Esophagus (tissue), 2 donors: ENCODE results near the gene EMC7. TPM values are rescaled to one million over a fixed set of nuclear protein-coding genes. Genes with fewer than 3 reads are reported as not detected.

ENCODE experiments used
- H3K27ac ChIP-seq, 2 donors: one replicate each; pipeline ENCODE4 v1.5.1; 2013; ENCODE audit warnings: low read depth in 2 of 2, mild to moderate bottlenecking in 2 of 2, inconsistent platforms in 1 of 2, low read length in 1 of 2, moderate library complexity in 1 of 2
- H3K27me3 ChIP-seq, 2 donors: one replicate each; pipeline ENCODE4 v1.6.1; 2013; ENCODE audit warnings: low read length in 2 of 2, control low read depth in 1 of 2, mild to moderate bottlenecking in 1 of 2; ENCODE audit not compliant: insufficient read depth in 2 of 2, control insufficient read depth in 1 of 2
- H3K36me3 ChIP-seq, 2 donors: one replicate each; pipeline ENCODE4 v1.6.1; 2013; ENCODE audit warnings: low read length in 1 of 2; ENCODE audit not compliant: control insufficient read depth in 2 of 2, insufficient read depth in 2 of 2
- H3K4me1 ChIP-seq, 2 donors: one replicate each; pipeline ENCODE4 v1.6.1; 2013; ENCODE audit warnings: low read length in 1 of 2; ENCODE audit not compliant: control insufficient read depth in 2 of 2, insufficient read depth in 2 of 2
- H3K4me3 ChIP-seq, 2 donors: one replicate each; pipeline ENCODE4 v1.5.1; 2013; ENCODE audit warnings: low read length in 2 of 2, mild to moderate bottlenecking in 2 of 2, low read depth in 1 of 2, moderate library complexity in 1 of 2
- H3K9me3 ChIP-seq, 2 donors: one replicate each; pipeline ENCODE4 v1.6.1; 2013; ENCODE audit warnings: mild to moderate bottlenecking in 2 of 2, low read depth in 1 of 2, low read length in 1 of 2, moderate library complexity in 1 of 2; ENCODE audit not compliant: control insufficient read depth in 2 of 2, insufficient read depth in 1 of 2
- WGBS, 2 donors: extraction: QIAGEN DNeasy Blood & Tissue Kit; methylation state at CpG; one replicate each; pipeline ENCODE4 v1.1.7; 2013; 5-methylcytosine and 5-hydroxymethylcytosine counted together
- polyA plus RNA-seq, 2 donors: library from polyadenylated mRNA; stranded (reverse); fragments of 200-250 nt; gene quantifications; one replicate each; pipeline ENCODE4 v1.2.3, GENCODE V29; 2013
- donor health status: healthy with polysubstance abuse.
- donor health status: Bipolar disorder and iron deficiency.

EMC7 gene
- polyA plus RNA-seq = 10 to 100 TPM; 47.0 to 58.8 TPM

DNA sequence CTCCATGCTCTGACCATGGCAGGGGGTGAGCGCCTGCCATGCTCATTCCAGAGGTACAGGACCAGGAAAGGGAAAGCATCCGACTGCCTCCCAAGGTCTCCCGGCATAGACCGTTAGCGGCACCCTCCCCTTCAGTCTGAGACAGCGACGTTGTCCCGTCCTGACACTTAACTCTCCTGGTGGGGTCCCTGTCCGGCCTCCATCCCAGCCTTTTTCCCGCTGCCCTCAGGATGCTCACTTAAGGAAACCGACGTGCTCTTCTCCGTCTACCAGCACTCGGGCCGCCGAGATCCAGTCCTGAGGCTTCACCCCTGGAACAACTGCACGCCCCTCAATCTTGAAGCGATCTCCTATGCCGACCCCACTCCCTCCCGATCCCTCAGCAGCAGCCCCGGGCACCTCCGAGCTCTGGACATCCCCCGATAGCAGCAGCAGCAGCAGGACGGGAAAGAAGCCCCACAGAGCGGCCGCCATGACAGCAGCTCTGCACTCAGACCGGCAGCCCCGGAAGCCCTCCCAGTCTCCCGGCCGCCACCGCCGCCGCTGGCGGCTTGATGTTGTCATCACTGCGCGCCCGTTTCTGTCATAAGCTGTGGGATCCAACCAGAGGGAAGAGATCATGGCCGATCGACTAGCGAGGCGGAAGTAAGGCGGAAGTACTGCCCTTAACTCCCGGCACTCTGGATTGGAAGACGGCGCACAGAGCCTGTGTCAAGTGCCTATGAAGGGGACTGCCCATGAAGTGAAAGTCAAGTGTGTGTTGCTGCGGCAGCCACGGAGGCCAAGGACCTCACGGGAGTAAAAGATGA, at the start of gene EMC7, which contains the start of gene PGBD4:
Gene EMC7 (minus strand): TSS at position 497 of the 809 bp plus-strand sequence. CDS start 23 bp downstream, at position 474.
Gene PGBD4 (plus strand): TSS at position 718 of the 809 bp plus-strand sequence. CDS start 449 bp downstream, outside the sequence.
- Histone ChIP-seq H3K36me3 (no peaks in the 10 kb centered on the region), H3K4me1 (peaks cover 0 to 2% of the 10 kb centered on the region in 2 donors), H3K4me3 (peak within 1 kb of the TSS; percentile 94 to 96), H3K27me3 (no peaks in the 10 kb centered on the region), H3K27ac (peak within 1 kb of the TSS; percentile 81 to 92), H3K9me3 (no peaks in the 10 kb centered on the region)
- 0% methylated on average over 48 of the region's 48 CpGs for WGBS, 2 donors

DNA sequence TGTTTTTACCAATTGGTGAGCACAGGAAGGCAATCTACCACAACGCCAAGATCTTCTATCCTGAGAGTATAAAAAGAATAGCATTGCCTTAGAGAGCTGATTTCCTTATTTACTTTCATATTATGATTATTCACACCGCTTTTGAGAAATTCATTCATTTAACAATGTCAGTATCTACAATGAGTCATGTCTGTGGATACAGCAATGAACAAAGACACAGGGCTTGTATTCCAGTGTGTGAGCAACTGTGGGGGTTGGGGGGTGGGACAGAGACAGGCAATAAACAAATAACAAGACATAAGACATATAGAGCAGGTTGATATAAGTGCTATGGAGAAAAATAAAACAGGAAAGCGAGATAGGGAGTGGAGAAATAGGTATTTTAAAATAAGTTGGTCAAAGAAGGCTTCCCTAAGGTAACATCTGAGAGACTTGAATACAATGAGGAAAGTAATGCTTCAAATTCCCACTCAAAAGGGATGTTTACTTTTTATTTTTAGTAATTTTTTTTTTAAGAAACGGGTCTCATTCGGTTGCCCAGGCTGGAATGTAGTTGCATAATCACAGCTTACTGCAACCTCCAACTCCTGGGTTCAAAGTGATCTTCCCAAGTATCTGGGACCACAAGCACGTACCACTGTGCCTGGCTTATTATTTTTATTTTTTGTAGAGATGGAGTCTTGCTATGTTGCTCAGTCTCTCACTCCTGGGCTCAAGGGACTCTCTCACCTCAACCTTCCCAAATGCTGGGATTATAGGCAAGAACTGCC, 45.9 kb upstream of the EMC7 start:
- peaks cover 3 to 11% of the 10 kb centered on the region in 2 donors for H3K36me3 ChIP-seq

DNA sequence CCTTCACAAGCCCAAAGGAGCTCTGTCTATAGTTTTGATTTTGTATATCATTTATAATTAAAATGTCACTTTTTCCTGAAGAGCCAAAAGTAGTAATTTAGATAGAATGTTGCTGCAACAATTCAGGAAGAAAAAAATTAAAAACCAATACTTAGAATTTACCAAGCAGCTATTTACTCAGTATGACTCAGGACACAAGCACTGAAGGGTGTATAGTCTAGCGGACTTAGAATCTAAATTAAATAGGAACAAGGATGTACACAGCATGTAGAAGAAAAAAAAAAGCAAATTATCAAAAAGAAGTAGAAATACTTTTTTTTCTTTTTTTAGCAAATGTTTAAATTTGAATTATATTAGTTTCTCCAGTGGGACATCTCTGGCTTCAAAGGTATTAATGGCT, 31.8 kb upstream of the EMC7 start:
- WGBS, 2 donors = 88 to 90% methylated on average over 1 of the region's 1 CpG
- Histone ChIP-seq H3K27me3 (no peaks in the 10 kb centered on the region), H3K36me3 (no peaks in the 10 kb centered on the region)

More for the DNA sequence above, 45.9 kb upstream of the EMC7 start:
- Histone ChIP-seq H3K27me3 (no peaks in the 10 kb centered on the region), H3K27ac (no peak overlapping the region), H3K4me3 (no peak overlapping the region), H3K4me1 (no peaks in the 10 kb centered on the region), H3K9me3 (no peaks in the 10 kb centered on the region)
- 53 to 62% methylated on average over 6 of the region's 6 CpGs for WGBS, 2 donors

DNA sequence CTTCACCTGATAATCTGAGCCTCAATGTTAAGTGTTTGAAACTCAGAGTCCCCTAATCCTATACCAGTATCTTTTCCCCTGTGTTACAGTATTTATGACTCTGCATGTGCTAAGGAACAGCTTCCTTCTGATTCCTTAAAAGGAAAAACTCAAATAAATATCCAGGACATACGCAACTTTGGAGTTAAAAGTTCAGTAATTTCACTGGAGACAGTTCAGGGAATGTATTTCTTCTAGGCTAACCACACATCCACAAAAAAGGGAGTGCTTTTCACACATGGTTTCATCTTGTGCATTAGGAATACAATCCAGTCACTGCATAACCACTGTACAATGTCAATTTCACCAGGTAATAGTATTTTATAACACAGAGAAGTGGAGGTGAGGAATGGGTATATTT, 31.2 kb upstream of the EMC7 start:
- WGBS, 2 donors = 90 to 95% methylated on average over 1 of the region's 1 CpG

More for the DNA sequence above, 31.8 kb upstream of the EMC7 start:
- Histone ChIP-seq H3K4me1 (no peaks in the 10 kb centered on the region), H3K9me3 (no peaks in the 10 kb centered on the region), H3K27ac (no peak overlapping the region), H3K4me3 (no peak overlapping the region)

DNA sequence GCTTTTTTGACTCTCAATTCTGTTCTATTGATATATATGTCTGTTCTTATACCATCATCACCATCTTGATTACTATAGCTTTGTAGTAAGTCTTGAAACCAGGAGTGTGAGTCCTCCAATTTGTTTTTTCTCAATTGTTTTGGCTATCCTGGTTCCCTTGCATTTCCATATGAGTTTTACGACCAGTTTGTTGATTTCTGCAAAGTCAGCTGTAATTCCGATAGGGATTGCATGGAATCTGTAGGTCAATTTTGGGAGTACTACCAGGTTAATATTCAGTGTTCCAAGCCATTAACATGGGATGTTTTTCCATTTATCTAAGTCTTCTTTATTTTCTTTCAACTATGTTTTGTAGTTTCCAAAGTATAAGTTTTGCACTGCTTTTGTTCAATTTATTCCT, 27.2 kb upstream of the EMC7 start:
- Histone ChIP-seq H3K4me3 (no peak overlapping the region), H3K27me3 (no peaks in the 10 kb centered on the region), H3K9me3 (no peaks in the 10 kb centered on the region), H3K4me1 (no peaks in the 10 kb centered on the region), H3K27ac (no peak overlapping the region), H3K36me3 (no peaks in the 10 kb centered on the region)
- 48 to 49% methylated on average over 2 of the region's 2 CpGs for WGBS, 2 donors

More for the DNA sequence above, 31.2 kb upstream of the EMC7 start:
- H3K36me3 ChIP-seq = no peaks in the 10 kb centered on the region
- no peak overlapping the region for H3K4me3 ChIP-seq
- no peaks in the 10 kb centered on the region for H3K4me1 ChIP-seq
- no peak overlapping the region for H3K27ac ChIP-seq
- no peaks in the 10 kb centered on the region for H3K27me3 ChIP-seq
- H3K9me3 ChIP-seq = no peaks in the 10 kb centered on the region

DNA sequence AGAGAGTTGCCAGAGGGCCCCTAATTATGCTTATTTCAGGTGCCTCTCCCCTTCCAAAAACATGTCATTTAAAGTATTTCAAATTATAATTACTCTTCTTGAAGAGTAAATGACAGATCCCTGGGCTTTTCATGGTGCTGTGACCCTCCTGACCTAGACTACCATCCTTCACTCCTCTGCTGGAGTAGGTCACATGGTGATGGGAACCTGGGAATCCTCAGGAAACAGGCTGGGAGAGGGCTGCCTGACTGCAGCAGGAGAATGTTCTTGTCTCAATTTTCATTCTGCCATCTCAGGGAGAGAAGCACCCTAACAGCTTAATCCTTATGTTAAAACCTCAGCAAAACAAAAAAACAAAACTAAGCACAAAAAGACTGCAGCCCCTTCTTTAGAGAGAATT, 24.9 kb upstream of the EMC7 start:
- Histone ChIP-seq H3K9me3 (no peaks in the 10 kb centered on the region), H3K4me3 (no peak overlapping the region), H3K27ac (no peak overlapping the region)

DNA sequence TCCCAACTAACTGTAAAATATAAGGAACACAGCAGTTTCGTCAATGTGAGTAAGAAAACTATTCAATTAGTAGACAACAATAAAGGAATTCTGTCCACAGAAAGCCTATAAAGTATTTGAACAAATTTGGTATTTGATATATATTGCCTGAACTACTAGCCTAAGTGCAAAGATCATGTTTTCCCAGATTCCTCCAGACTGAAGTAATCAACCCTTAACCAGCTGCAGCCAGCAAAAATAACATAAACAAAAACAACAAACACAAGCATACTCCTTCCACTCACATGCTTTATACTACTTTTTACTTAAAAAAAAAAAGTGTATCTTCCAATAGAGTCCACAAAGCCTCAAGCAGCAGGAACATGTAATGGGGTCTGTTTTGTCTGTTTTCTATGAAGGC, 24.3 kb upstream of the EMC7 start:
- no peaks in the 10 kb centered on the region for H3K27me3 ChIP-seq
- no peaks in the 10 kb centered on the region for H3K9me3 ChIP-seq
- H3K4me1 ChIP-seq = no peaks in the 10 kb centered on the region
- H3K27ac ChIP-seq = no peak overlapping the region
- no peak overlapping the region for H3K4me3 ChIP-seq
- WGBS, 2 donors = 53 to 56% methylated on average over 1 of the region's 1 CpG
- no peaks in the 10 kb centered on the region for H3K36me3 ChIP-seq

More for the DNA sequence above, 24.9 kb upstream of the EMC7 start:
- Histone ChIP-seq H3K36me3 (no peaks in the 10 kb centered on the region), H3K4me1 (no peaks in the 10 kb centered on the region), H3K27me3 (no peaks in the 10 kb centered on the region)

DNA sequence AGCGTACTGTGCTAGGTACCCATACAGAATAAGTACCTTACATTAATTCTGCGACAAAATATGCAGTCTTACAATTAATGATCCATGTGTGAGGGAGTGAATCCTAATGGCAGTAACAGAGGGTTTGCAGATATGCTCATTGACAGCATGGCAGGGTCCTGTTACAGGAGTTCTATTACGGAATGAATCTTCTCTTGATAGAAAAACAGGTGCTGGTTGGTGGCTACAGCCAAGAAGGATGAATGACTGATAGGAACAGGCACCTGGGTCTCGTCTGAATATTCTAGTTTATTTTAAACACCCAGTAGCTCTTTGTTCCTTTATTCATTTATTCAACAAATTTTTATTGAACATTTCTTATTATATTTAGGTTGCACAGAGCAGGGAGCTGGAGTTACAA, 23.0 kb upstream of the EMC7 start:
- WGBS, 2 donors = 76 to 77% methylated on average over 4 of the region's 4 CpGs
- Histone ChIP-seq H3K27me3 (no peaks in the 10 kb centered on the region), H3K4me3 (no peak overlapping the region), H3K27ac (no peak overlapping the region), H3K4me1 (no peaks in the 10 kb centered on the region), H3K36me3 (no peaks in the 10 kb centered on the region), H3K9me3 (no peaks in the 10 kb centered on the region)

DNA sequence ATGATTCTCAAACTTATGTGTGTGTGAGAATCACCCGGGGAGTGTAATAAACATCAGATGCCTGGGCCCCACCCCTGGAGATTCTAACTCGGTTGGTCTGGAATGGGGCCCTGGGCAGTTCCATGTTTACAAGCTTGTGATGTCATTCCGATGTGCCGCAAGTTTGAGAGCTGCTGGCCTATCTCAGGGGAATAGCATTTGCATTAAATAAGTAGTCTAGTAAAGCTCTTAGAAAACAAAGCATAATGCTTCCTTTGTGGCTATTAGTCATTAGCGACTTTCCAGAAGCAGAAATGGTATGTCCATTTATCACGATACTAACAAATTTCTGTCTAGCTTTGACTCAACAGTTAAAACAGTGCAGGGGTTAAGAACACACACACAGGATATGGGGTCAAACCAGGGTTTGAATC, 21.1 kb upstream of the EMC7 start:
- WGBS, 2 donors = 51 to 54% methylated on average over 6 of the region's 6 CpGs
- H3K4me3 ChIP-seq = no peak overlapping the region
- no peaks in the 10 kb centered on the region for H3K27me3 ChIP-seq
- H3K9me3 ChIP-seq = no peaks in the 10 kb centered on the region
- H3K27ac ChIP-seq = no peak overlapping the region
- no peaks in the 10 kb centered on the region for H3K4me1 ChIP-seq
- no peaks in the 10 kb centered on the region for H3K36me3 ChIP-seq
